Left lung (tissue), 10 donors: ENCODE measurements around the gene PIK3C3. TPM values are rescaled to one million over a fixed set of nuclear protein-coding genes. Genes with fewer than 3 reads are reported as not detected.
"Not testable (repeated sequence)": the region's sequence is repeated elsewhere in the genome, so short reads cannot be mapped to it uniquely, and the experiment has no call there.

Source experiments
- ATAC-seq: fragments of 200-7000 bp; cut with Tn5 transposase; one replicate; pipeline ENCODE4 v1.9.1; 2020; ENCODE audit warnings: moderate library complexity
- DNase-seq, 4 donors: peaks; one replicate each; pipeline ENCODE4 v3.0.0-alpha.2; 2013 to 2020
- H3K27ac ChIP-seq, 2 donors: fragments of 200-600 bp; sonication (generic) in 1 of 2; one replicate each; pipeline versions ENCODE4 v1.5.0 to v1.8.0; 2020 to 2021
- H3K27me3 ChIP-seq, 2 donors: fragments of 200-600 bp; sonication (generic) in 1 of 2; one replicate each; pipeline versions ENCODE4 v1.5.0 to v1.8.0; 2020 to 2021
- H3K36me3 ChIP-seq, 2 donors: fragments of 200-600 bp; sonication (generic) in 1 of 2; one replicate each; pipeline versions ENCODE4 v1.5.0 to v1.8.0; 2020 to 2021
- H3K4me1 ChIP-seq, 2 donors: fragments of 200-600 bp; one replicate each; pipeline ENCODE4 v1.8.0; 2021
- H3K4me3 ChIP-seq, 2 donors: fragments of 200-600 bp; sonication (generic) in 1 of 2; one replicate each; pipeline versions ENCODE4 v1.5.0 to v1.8.0; 2020 to 2021; ENCODE audit warnings: mild to moderate bottlenecking in 1 of 2
- H3K9me3 ChIP-seq, 2 donors: fragments of 200-600 bp; sonication (generic) in 1 of 2; one replicate each; pipeline versions ENCODE4 v1.5.0 to v1.8.0; 2020 to 2021
- CTCF ChIP-seq, 2 donors: fragments of 200-600 bp; sonication (generic) in 1 of 2; IDR thresholded peaks; one replicate each; pipeline versions ENCODE4 v1.5.0 to v1.8.0; 2021; ENCODE audit warnings: antibody characterized with exemption in 2 of 2
- intact Hi-C, 2 donors: fragments of 100-400 bp; cut with DNase I; formaldehyde crosslinking; loops; one replicate each; pipeline versions ENCODE4 v1.11.2 to v1.14.2; 2022
- polyA plus RNA-seq, 6 donors: library from polyadenylated mRNA; unstranded; fragments of 120-200 nt; gene quantifications; one replicate each; pipeline ENCODE4 v1.2.1, GENCODE V29; 2013; ENCODE audit not compliant: insufficient read length in 6 of 6
- total RNA-seq, 2 donors: library from RNA; stranded (reverse); fragmentation: NEBNext Ultra II Directional; extraction: Animal tissue kit (Norgen Biotek cat#: 25700); gene quantifications; one replicate each; pipeline ENCODE4 v1.2.1, GENCODE V29; 2021
- donor health status: DM: no; HTN: yes; CAD: no.
- donor health status: DM: no; HTN: no; CAD: no.

Gene PIK3C3
- total and polyA plus RNA-seq, 8 donors, result 40.3 to 75.2 (median 55.2) TPM

GRCh38 chr18:42047721-42048120 lies 92.7 kb downstream of the PIK3C3 start:
- DNase-seq (no peak), ATAC-seq (peak; percentile 13)
- H3K27me3 ChIP-seq, result no peaks in the 10 kb centered on the region
- H3K9me3 ChIP-seq, result no peaks in the 10 kb centered on the region
- H3K27ac ChIP-seq, result no peak overlapping the region
- H3K36me3 ChIP-seq, result peaks cover 0 to 34% of the 10 kb centered on the region in 2 donors
- intact Hi-C loops, result no loop called here
- TF ChIP-seq CTCF (IDR thresholded peaks at IDR 0.05), result no peak
- no peak overlapping the region for H3K4me3 ChIP-seq
- H3K4me1 ChIP-seq, result peaks cover 0 to 9% of the 10 kb centered on the region in 2 donors

GRCh38 chr18:42048158-42048557 lies 93.1 kb downstream of the PIK3C3 start:
- no peak for TF ChIP-seq CTCF (IDR thresholded peaks at IDR 0.05)
- peaks cover 0 to 34% of the 10 kb centered on the region in 2 donors for H3K36me3 ChIP-seq
- peaks cover 0 to 9% of the 10 kb centered on the region in 2 donors for H3K4me1 ChIP-seq
- H3K27ac ChIP-seq, result no peak overlapping the region
- no peaks in the 10 kb centered on the region for H3K27me3 ChIP-seq
- ATAC-seq (peak; percentile 77), DNase-seq (no peak)
- intact Hi-C loops, result no loop called here
- H3K4me3 ChIP-seq, result no peak overlapping the region
- no peaks in the 10 kb centered on the region for H3K9me3 ChIP-seq

GRCh38 chr18:42049536-42049935 lies 94.5 kb downstream of the PIK3C3 start:
- peaks cover 0 to 23% of the 10 kb centered on the region in 2 donors for H3K36me3 ChIP-seq
- intact Hi-C loops, H3K4me3 ChIP-seq, H3K27me3 ChIP-seq, ATAC-seq, H3K27ac ChIP-seq, H3K4me1 ChIP-seq, H3K9me3 ChIP-seq: not testable (repeated sequence)
- DNase-seq, result peak in 1 of 4 donors; percentile 55

- no peak overlapping the region for H3K4me3 ChIP-seq
- intact Hi-C loops, result no loop called here
- H3K9me3 ChIP-seq, result no peaks in the 10 kb centered on the region
- DNase-seq (no peak), ATAC-seq (no peak)
- H3K36me3 ChIP-seq, result peaks cover 0 to 21% of the 10 kb centered on the region in 2 donors
- no peaks in the 10 kb centered on the region for H3K27me3 ChIP-seq
- no peak overlapping the region for H3K27ac ChIP-seq
- TF ChIP-seq CTCF (IDR thresholded peaks at IDR 0.05), result no peak
- H3K4me1 ChIP-seq, result peaks cover 0 to 9% of the 10 kb centered on the region in 2 donors
Measured at GRCh38 chr18:42051411-42051810, 96.4 kb downstream of the PIK3C3 start.

- no peak for DNase-seq
- ATAC-seq, result no peak
- Histone ChIP-seq H3K4me3 (no peak overlapping the region), H3K36me3 (peaks cover 0 to 21% of the 10 kb centered on the region in 2 donors), H3K27ac (no peak overlapping the region), H3K4me1 (peaks cover 0 to 9% of the 10 kb centered on the region in 2 donors), H3K27me3 (no peaks in the 10 kb centered on the region), H3K9me3 (no peaks in the 10 kb centered on the region)
- no peak for TF ChIP-seq CTCF (IDR thresholded peaks at IDR 0.05)
- intact Hi-C loops, result no loop called here
Measured at GRCh38 chr18:42052122-42052708, 97.2 kb downstream of the PIK3C3 start.
